HepG2 (cell line): ENCODE measurements around the gene HMCN2. TPM values are rescaled to one million over a fixed set of nuclear protein-coding genes. Genes with fewer than 3 reads are reported as not detected.

Experiments used
- ATAC-seq: fragments of 200-7000 bp; cut with Tn5 transposase; 3 replicates; pipeline ENCODE4 v1.9.1; 2020; ENCODE audit warnings: mild to moderate bottlenecking, moderate library complexity
- BruUV-seq: library from RNA; stranded (reverse); fragments of 400-500 nt; replicated peaks from 2 replicates; lab custom pipeline; 2021; lab: Mats Ljungman, UMichigan
- CTCF ChIA-PET: fragments of 300-600 bp; formaldehyde crosslinking; extraction: SDS; loops from one replicate; lab custom pipeline; 2021; ENCODE audit warnings: low total read pairs, inconsistent platforms, low intra/inter-chr PET ratio; lab: Yijun Ruan, JAX
- POLR2A ChIA-PET: fragments of 350-600 bp; sonication (Branson Sonifier 250); formaldehyde crosslinking; loops from one replicate; lab custom pipeline; 2020; ENCODE audit warnings: antibody characterized with exemption, inconsistent platforms; lab: Yijun Ruan, JAX
- DNase-seq: peaks from one replicate; pipeline ENCODE4 v3.0.0-alpha.2; 2015; ENCODE audit warnings: low spot score
- FAIRE-seq: peaks from 3 replicates; lab custom pipeline; 2011; peaks lifted over from hg19 to GRCh38; lab: Jason Lieb, UNC
- H2AFZ ChIP-seq: one replicate; pipeline ENCODE4 v1.6.1; 2011; ENCODE audit warnings: low read length, inconsistent platforms
- H3K27ac ChIP-seq: fragments of 300-600 bp; 3 replicates; pipeline ENCODE4 v1.8.0; 2011; ENCODE audit warnings: mixed run types, mild to moderate bottlenecking, mixed read lengths, low read length, inconsistent platforms; ENCODE audit not compliant: insufficient read depth; ENCODE audit errors: extremely low read length
- H3K27me3 ChIP-seq, 2 experiments: fragments of 200-600 bp in 1 of 2; 2 replicates in 1 of 2; 3 replicates in 1 of 2; pipeline versions ENCODE4 v1.6.0 to v1.8.0; 2011; ENCODE audit warnings: low read length in 2 of 2, mild to moderate bottlenecking in 2 of 2, moderate library complexity in 2 of 2, inconsistent platforms in 1 of 2; ENCODE audit not compliant: insufficient read depth in 2 of 2, control insufficient read depth in 1 of 2
- H3K36me3 ChIP-seq, 2 experiments: fragments of 200-600 bp in 1 of 2; replicated peaks in 1 of 2; 2 replicates in 1 of 2; 3 replicates in 1 of 2; pipeline versions ENCODE4 v1.5.1 to v1.8.0; 2011; ENCODE audit warnings: low read length in 2 of 2, inconsistent platforms in 1 of 2; ENCODE audit not compliant: insufficient read depth in 2 of 2, control insufficient read depth in 1 of 2
- H3K4me1 ChIP-seq: 2 replicates; pipeline ENCODE4 v1.5.1; 2012; ENCODE audit warnings: low read length, inconsistent platforms; ENCODE audit not compliant: insufficient read depth
- H3K4me2 ChIP-seq: 2 replicates; pipeline ENCODE4 v1.6.0; 2011; ENCODE audit warnings: low read depth, low read length, inconsistent platforms
- H3K4me3 ChIP-seq, 3 experiments: fragments of 200-600 bp in 1 of 3; sonication (generic), shearing (Covaris generic) in 1 of 3; replicated peaks in 1 of 3; 2 replicates each; pipeline ENCODE4 v1.5.1; 2011 to 2016; ENCODE audit warnings: low read length in 3 of 3, inconsistent platforms in 2 of 3, low read depth in 2 of 3, mild to moderate bottlenecking in 2 of 3, control low read depth in 1 of 3, mixed read lengths in 1 of 3; ENCODE audit not compliant: insufficient read depth in 1 of 3
- H3K79me2 ChIP-seq: one replicate; pipeline ENCODE4 v1.6.1; 2011; ENCODE audit warnings: low read length, inconsistent platforms; ENCODE audit not compliant: insufficient read depth
- H3K9ac ChIP-seq: 2 replicates; pipeline ENCODE4 v1.6.0; 2011; ENCODE audit warnings: mild to moderate bottlenecking, low read depth, low read length, inconsistent platforms; ENCODE audit not compliant: insufficient read depth
- H3K9me3 ChIP-seq: 2 replicates; pipeline ENCODE4 v1.5.1; 2012; ENCODE audit warnings: mild to moderate bottlenecking, low read length
- H4K20me1 ChIP-seq: 2 replicates; pipeline ENCODE4 v1.6.0; 2011; ENCODE audit warnings: inconsistent platforms, mild to moderate bottlenecking, low read length, moderate library complexity; ENCODE audit not compliant: insufficient read depth
- ZBTB8A ChIP-seq: sonication (generic); formaldehyde crosslinking; IDR thresholded peaks from 2 replicates; pipeline ENCODE4 v1.4.0; 2020; ENCODE audit warnings: mild to moderate bottlenecking, low read depth, missing genetic modification reagents, borderline replicate concordance
- WGBS: methylation state at CpG from one replicate; pipeline ENCODE4 v1.1.6; 2017; ENCODE audit warnings: low lambda C conversion rate; 5-methylcytosine and 5-hydroxymethylcytosine counted together
- in situ Hi-C: cut with HindIII; loops from 2 replicates; pipeline ENCODE4 v1.10.0; 2017; ENCODE audit warnings: low pct_unique_long_range_greater_than_20kb; ENCODE audit not compliant: extremely low pct_ligation_motif_present
- intact Hi-C: fragments of 100-400 bp; cut with micrococcal nuclease; formaldehyde crosslinking; loops from one replicate; pipeline ENCODE4 v1.10.0; 2022; ENCODE audit not compliant: unreplicated experiment
- polyA plus RNA-seq, 8 experiments: library from polyadenylated mRNA; depleted of rRNA in 3 of 8; stranded (reverse) in 7 of 8; unstranded in 1 of 8; fragments of >200 nt; fragmentation: Illumina TruSeq in 4 of 8; extraction: Trizol in 4 of 8; gene quantifications; 2 replicates each; pipeline versions ENCODE4 v1.2.1 to v1.2.3, GENCODE V29; 2011 to 2016; ENCODE audit warnings: low read depth in 4 of 8, missing spikeins in 1 of 8, mixed read lengths in 1 of 8; ENCODE audit not compliant: insufficient read depth in 1 of 8
- total RNA-seq, 5 experiments: library from RNA; depleted of rRNA; stranded (reverse); fragments of >200 nt; fragmentation: Illumina TruSeq; extraction: Trizol; gene quantifications; 2 replicates each; pipeline ENCODE4 v1.2.3, GENCODE V29; 2016; ENCODE audit warnings: low read depth in 1 of 5
- TF ChIP-seq, protein P1 (sequence below): sonication (generic); formaldehyde crosslinking; IDR thresholded peaks from 2 replicates; pipeline ENCODE4 v1.4.0; 2020; ENCODE audit warnings: missing genetic modification reagents
- TF ChIP-seq, protein P2 (sequence below): sonication (generic); formaldehyde crosslinking; IDR thresholded peaks from 2 replicates; pipeline ENCODE4 v1.5.0; 2020; ENCODE audit warnings: mild to moderate bottlenecking, missing genetic modification reagents, moderate library complexity

HMCN2 gene
- total and polyA plus RNA-seq, 2 of the 13 experiments (the other 11 are each of a cell fraction or from before 2014, with no cell fraction given) = 0.09 TPM; not detected in 1

DNA sequence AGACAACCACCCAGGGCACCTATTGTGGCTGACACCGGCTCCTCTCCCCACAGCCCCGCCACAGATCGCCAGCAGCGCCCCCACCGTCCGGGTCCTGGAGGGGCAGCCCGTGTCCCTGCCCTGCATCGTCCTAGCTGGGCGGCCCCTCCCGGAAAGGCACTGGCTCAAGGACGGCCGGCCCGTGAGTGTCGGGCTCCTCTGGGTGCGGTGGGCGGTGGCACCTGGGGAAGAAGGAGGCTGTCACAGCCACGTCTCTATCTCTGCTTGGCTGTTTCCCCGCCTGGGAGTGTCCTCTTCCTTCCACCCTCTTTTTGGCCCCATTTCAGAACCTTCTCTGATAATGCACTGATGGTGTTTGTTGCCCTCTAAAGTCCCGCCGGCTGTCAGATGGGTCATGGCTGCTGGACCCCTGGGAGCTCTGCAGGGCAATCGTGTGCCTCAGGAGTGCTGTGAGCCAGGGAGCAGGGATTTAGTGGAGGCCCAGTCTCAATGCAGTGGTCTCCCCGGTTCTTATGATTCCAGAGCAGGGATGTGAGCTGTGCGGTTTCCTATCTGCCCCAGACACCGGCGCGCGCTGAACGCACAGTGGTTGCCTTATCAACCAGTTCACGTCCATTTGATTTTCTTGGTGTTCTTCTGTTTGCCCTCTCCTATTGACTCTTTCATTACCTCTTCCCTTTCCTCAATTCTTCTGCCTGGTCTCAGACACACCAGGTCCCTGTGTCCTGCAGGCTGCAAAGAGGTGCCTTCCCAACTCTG lies 55.3 kb downstream of the HMCN2 start:
- intact Hi-C loops = no loop called here
- H3K9me3 ChIP-seq = no peaks in the 10 kb centered on the region
- in situ Hi-C loops = no loop called here
- peaks cover 2 to 34% of the 10 kb centered on the region in 2 experiments; a peak in 4 of 5 replicates for H3K27me3 ChIP-seq
- H3K9ac ChIP-seq = no peak overlapping the region
- DNase-seq (peak; percentile 8), ATAC-seq (peak; percentile 78), FAIRE-seq (no peak)
- H3K4me1 ChIP-seq = peaks cover 25% of the 10 kb centered on the region
- no peak overlapping the region for H3K4me2 ChIP-seq
- BruUV-seq = no TSS peak
- H3K79me2 ChIP-seq = no peaks in the 10 kb centered on the region
- POLR2A ChIA-PET = no interaction called here
- 28% methylated on average over 22 of the region's 29 CpGs for WGBS
- TF ChIP-seq, protein P1, sequence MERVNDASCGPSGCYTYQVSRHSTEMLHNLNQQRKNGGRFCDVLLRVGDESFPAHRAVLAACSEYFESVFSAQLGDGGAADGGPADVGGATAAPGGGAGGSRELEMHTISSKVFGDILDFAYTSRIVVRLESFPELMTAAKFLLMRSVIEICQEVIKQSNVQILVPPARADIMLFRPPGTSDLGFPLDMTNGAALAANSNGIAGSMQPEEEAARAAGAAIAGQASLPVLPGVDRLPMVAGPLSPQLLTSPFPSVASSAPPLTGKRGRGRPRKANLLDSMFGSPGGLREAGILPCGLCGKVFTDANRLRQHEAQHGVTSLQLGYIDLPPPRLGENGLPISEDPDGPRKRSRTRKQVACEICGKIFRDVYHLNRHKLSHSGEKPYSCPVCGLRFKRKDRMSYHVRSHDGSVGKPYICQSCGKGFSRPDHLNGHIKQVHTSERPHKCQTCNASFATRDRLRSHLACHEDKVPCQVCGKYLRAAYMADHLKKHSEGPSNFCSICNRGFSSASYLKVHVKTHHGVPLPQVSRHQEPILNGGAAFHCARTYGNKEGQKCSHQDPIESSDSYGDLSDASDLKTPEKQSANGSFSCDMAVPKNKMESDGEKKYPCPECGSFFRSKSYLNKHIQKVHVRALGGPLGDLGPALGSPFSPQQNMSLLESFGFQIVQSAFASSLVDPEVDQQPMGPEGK (CRISPR knock-in tag) = peak; percentile 88
- TF ChIP-seq, protein P2, sequence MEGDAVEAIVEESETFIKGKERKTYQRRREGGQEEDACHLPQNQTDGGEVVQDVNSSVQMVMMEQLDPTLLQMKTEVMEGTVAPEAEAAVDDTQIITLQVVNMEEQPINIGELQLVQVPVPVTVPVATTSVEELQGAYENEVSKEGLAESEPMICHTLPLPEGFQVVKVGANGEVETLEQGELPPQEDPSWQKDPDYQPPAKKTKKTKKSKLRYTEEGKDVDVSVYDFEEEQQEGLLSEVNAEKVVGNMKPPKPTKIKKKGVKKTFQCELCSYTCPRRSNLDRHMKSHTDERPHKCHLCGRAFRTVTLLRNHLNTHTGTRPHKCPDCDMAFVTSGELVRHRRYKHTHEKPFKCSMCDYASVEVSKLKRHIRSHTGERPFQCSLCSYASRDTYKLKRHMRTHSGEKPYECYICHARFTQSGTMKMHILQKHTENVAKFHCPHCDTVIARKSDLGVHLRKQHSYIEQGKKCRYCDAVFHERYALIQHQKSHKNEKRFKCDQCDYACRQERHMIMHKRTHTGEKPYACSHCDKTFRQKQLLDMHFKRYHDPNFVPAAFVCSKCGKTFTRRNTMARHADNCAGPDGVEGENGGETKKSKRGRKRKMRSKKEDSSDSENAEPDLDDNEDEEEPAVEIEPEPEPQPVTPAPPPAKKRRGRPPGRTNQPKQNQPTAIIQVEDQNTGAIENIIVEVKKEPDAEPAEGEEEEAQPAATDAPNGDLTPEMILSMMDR (CRISPR knock-in tag) = peak; percentile 58
- no peak for TF ChIP-seq ZBTB8A (CRISPR knock-in tag)
- H4K20me1 ChIP-seq = no peaks in the 10 kb centered on the region
- H3K27ac ChIP-seq = no peak overlapping the region
- H3K36me3 ChIP-seq = no peaks in the 10 kb centered on the region
- no peak overlapping the region for H2AFZ ChIP-seq
- CTCF ChIA-PET = no interaction called here
- H3K4me3 ChIP-seq = no peak overlapping the region
